Measurements from ENCODE around the gene ATP2A2. TPM values are rescaled to one million over a fixed set of nuclear protein-coding genes. Genes with fewer than 3 reads are reported as not detected.

ATP2A2 gene
- total and polyA plus RNA-seq, 4 donors = 20.9 to 198 (median 67.6) TPM

- Histone ChIP-seq H3K36me3 (ENCODE audit: control insufficient read depth in 4 of 4, insufficient read depth in 3 of 4, low read depth in 1 of 4, low read length in 3 of 4) (peaks cover 0 to 19% (median 8%) of the 10 kb centered on the region in 4 donors), H3K9ac (ENCODE audit: low read depth in 1 of 2, low read length in 2 of 2) (no peak overlapping the region), H3K4me3 (ENCODE audit: low read depth in 1 of 3, low read length in 3 of 3) (no peak overlapping the region), H3K4me1 (ENCODE audit: control insufficient read depth in 4 of 4, insufficient read depth in 4 of 4, low read length in 3 of 4) (no peaks in the 10 kb centered on the region), H3K9me3 (ENCODE audit: control insufficient read depth in 4 of 4, low read length in 3 of 4) (no peaks in the 10 kb centered on the region), H3K27ac (ENCODE audit: low read depth in 1 of 2, low read length in 2 of 2) (no peak overlapping the region), H3K27me3 (ENCODE audit: control insufficient read depth in 4 of 4, insufficient read depth in 4 of 4, low read length in 3 of 4) (no peaks in the 10 kb centered on the region)
- no peak for DNase-seq (ENCODE audit: low spot score)
- TF ChIP-seq, protein P1, sequence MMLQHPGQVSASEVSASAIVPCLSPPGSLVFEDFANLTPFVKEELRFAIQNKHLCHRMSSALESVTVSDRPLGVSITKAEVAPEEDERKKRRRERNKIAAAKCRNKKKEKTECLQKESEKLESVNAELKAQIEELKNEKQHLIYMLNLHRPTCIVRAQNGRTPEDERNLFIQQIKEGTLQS (IDR thresholded peaks at IDR 0.05) = no peak
- no peak for TF ChIP-seq TAF1 (conservative IDR thresholded peaks at IDR 0.05)
- TF ChIP-seq, protein P2, sequence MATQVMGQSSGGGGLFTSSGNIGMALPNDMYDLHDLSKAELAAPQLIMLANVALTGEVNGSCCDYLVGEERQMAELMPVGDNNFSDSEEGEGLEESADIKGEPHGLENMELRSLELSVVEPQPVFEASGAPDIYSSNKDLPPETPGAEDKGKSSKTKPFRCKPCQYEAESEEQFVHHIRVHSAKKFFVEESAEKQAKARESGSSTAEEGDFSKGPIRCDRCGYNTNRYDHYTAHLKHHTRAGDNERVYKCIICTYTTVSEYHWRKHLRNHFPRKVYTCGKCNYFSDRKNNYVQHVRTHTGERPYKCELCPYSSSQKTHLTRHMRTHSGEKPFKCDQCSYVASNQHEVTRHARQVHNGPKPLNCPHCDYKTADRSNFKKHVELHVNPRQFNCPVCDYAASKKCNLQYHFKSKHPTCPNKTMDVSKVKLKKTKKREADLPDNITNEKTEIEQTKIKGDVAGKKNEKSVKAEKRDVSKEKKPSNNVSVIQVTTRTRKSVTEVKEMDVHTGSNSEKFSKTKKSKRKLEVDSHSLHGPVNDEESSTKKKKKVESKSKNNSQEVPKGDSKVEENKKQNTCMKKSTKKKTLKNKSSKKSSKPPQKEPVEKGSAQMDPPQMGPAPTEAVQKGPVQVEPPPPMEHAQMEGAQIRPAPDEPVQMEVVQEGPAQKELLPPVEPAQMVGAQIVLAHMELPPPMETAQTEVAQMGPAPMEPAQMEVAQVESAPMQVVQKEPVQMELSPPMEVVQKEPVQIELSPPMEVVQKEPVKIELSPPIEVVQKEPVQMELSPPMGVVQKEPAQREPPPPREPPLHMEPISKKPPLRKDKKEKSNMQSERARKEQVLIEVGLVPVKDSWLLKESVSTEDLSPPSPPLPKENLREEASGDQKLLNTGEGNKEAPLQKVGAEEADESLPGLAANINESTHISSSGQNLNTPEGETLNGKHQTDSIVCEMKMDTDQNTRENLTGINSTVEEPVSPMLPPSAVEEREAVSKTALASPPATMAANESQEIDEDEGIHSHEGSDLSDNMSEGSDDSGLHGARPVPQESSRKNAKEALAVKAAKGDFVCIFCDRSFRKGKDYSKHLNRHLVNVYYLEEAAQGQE (IDR thresholded peaks at IDR 0.05) = no peak
- TF ChIP-seq NR2F2 (IDR thresholded peaks at IDR 0.05) = no peak
- TF ChIP-seq FOXA1 (IDR thresholded peaks at IDR 0.05) = no peak
- no peak for TF ChIP-seq GABPA (IDR thresholded peaks at IDR 0.05 in 1 of 2, conservative IDR thresholded peaks at IDR 0.05 in 1 of 2)
- TF ChIP-seq CTCF (IDR thresholded peaks at IDR 0.05; ENCODE audit: low read depth, low read length, missing input control) = no peak
- no peak for TF ChIP-seq YY1 (IDR thresholded peaks at IDR 0.05)
- no peak for TF ChIP-seq JUND (IDR thresholded peaks at IDR 0.05)
- TF ChIP-seq MAX (IDR thresholded peaks at IDR 0.05) = no peak
- no peak for TF ChIP-seq ZBTB33 (IDR thresholded peaks at IDR 0.05)
- TF ChIP-seq HNF4G (IDR thresholded peaks at IDR 0.05) = no peak
- no peak for TF ChIP-seq RAD21 (IDR thresholded peaks at IDR 0.05)
- TF ChIP-seq EGR1 (IDR thresholded peaks at IDR 0.05; ENCODE audit: low read depth in 2 of 2) = no peak
- no peak for TF ChIP-seq RXRA (IDR thresholded peaks at IDR 0.05)
- no peak for TF ChIP-seq FOXA2 (IDR thresholded peaks at IDR 0.05)
- TF ChIP-seq SP1 (IDR thresholded peaks at IDR 0.05) = no peak
- TF ChIP-seq HNF4A (conservative IDR thresholded peaks at IDR 0.05) = no peak
- WGBS = 61% methylated on average over 7 of the region's 7 CpGs
Observed at GRCh38 chr12:110354172-110354780, 73.2 kb downstream of the ATP2A2 start.

Data from liver (tissue), 9 donors.